Activated CD4-positive, alpha-beta T cell treated with anti-CD3 and anti-CD28 coated beads, Interleukin-10, Interleukin-2, amounts not matched to agents 100 ng/mL and 50 ng/mL, durations not matched to agents 16 hours and 8 hours (primary cell): ENCODE measurements around the gene ACTRT1.

Source experiments
- DNase-seq: peaks from one replicate; pipeline ENCODE4 v3.0.0-alpha.2; 2020

Gene ACTRT1

DNA sequence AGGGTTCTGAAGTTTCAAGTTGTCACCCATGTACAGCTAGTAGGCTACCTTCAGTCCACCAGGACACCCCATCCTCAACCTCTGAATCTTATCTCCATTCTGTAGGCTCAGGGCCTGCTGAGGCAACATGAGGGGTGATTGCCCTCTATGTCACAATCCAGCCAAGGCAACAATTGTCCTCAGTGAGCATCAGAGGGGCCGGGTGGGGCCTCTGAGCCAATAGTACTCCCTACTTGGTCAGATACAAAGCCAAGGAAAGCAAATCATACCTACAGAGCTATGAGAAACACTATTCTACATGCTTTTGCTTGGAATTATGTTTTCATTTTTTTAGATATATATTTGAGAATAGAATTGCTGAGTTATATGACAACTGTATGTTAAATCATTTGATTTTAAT, at the start of gene ACTRT1:
Gene ACTRT1, minus strand, starts transcription at position 101 of the 400 bp plus-strand sequence. CDS start 197 bp downstream, outside the sequence.
- no peak for DNase-seq

DNA sequence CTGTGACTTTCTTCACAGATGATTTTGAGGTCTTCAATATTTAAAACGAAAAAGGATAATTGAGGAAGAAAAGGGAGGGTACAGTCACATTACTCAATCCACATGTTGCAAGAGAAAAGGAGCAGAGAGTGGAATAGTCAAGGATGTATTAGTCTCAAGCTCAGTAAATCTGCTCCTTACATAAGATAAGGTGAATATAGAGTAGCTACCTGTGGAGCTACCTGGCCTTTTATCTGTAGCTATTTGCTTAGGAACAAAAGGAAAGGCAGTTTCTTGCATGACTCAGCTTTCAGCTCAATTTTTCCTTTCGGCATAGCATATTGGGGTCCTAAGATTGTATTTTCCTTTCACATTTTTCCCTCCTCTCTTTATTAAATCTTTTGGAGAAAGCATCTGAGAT, 26.3 kb upstream of the ACTRT1 start:
- DNase-seq = no peak

DNA sequence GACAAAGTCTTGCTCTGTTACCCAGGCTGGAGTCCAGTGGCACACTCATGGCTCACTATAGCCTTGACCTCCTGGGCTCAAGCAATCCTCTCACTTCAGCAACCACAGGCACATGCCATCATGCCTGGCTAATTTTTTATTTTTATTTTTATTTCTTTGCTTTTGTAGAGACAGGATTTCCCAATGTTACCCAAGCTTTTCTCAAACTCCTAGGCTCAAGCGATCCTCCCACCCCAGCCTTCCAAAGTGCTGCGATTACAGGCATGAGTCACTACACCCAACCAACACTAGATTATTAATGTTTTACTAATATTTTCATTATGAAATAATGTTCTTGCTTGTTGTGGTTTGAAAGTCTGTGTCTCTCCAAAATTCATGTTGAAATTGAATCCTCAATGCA, 5.2 kb upstream of the ACTRT1 start:
- DNase-seq = no peak

DNA sequence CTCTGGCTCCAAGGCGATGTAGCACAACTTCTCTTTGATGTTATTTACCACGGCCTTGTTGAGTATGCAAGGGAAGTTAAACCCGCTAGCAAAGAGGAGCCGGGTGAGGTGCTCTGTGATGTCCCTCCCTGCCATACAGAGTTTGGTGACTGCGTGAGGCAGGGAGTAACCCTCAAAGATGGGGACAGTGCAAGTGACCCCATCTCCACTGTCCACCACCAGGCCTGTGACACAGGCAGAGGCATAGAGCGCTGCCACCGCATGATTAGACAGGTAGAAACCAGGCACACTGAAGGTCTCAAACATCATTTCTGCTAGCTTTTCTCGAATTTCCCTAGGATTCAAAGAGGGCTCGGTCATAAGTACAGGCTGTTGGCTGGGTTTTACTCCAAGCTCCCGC, 677 bp downstream of the ACTRT1 start:
- DNase-seq = no peak

DNA sequence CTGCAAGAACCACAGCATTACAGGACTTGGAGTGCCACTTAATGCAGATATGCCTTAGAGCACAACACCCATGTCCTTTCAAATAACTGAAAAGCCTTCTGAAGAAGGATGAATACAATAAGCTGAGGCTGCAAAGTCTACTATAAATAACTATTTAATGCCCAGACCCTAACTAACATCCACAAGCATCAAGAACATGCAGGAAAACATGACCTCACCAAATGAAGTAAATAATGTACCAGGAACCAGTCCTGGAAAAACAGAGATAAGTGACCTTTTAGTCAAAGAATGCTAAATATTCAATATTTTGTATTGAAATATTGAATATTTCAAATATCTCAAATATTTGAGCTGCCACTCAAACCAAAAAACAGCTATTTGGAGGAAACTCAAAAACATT, 16.9 kb downstream of the ACTRT1 start:
- no peak for DNase-seq

DNA sequence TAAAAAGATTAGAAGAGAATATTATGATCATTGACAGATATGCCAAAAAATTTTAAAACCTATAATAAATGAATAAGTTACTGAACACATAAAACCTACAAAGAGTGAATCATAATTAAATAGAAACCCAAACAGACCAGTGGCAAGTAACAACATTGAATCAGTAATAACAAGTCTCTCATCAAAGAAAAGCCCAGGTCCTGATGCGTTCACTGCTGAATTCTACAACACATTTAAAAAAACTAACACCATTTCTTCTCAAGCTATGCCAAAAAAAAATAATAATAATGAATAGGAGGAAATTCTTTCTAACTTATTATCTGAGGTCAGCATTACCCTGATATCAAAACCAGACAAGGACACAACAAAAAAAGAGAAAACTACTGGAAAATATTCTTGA, 30.6 kb downstream of the ACTRT1 start:
- no peak for DNase-seq

DNA sequence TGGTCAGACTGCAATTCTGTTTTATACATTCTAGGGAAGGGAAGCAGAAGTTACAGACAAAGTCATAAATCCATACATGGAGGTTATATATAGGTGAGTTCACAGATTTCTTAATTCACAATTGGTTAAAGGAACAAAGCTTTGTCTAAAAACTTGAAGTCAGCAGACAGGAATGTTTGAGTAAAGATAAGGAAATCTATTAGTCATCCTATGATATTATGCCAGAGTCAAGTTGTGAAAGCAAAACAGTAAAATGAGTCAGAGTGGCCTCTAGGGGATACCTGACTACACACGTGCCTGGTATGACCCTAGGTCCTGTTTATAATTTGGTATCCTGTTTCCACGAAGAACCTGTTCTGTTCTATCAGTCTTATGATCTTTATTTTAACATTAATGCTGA, 31.5 kb downstream of the ACTRT1 start:
- no peak for DNase-seq

DNA sequence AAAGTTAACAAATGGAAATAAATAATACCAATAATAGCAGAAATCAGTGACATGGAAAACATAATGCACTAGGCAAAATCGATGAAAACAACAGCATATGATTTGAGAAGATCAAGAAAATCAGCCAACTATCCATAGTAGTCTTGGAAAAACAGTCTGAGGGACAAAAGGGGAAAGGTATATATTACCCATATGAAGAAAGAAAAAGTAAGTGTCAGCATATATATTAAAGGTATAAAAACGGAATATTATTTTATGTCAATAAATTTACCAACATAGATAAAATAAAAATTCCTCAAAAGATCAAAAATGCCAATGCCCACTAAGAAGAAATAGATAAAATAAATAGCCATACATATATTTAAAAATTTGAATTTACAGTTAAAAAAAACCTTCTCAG, 33.0 kb downstream of the ACTRT1 start:
- no peak for DNase-seq

DNA sequence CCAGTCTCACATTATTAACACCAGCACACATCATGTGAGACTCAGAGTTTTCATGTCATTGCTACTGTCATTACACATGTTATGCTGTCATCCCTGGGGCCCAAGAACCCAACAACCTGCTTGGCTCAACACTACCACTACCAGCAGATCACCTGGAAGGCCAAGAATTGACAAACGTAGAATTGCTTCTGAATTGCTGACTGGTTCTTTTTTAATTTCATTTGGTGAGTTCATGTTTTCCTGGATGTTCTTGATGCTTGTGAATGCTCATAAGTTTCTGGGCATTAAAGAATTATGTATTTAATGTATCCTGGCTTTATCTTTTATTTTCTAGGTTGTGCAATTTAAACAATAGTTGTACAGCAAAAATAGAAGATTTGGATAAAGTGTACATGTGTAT, 40.2 kb downstream of the ACTRT1 start:
- no peak for DNase-seq

DNA sequence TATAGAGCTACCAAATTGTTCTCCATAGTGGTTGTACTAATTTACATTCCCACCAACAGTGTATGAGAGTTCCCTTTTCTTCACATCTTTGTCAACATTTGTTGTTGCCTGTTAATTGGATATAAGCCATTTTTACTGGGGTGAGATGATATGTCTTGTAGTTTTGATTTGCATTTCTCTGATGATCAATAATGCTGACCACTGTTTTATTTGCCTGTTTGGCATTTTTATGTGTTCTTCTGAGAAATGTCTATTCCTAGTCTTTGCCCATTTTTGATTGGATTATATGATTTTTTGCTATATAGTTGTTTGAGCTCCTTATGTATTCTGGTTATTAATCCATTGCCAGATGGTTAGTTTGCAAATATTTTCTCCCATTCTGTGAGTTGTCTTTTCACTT, 44.3 kb downstream of the ACTRT1 start:
- DNase-seq = no peak
